Measurements from ENCODE around the gene YBX2. TPM values are rescaled to one million over a fixed set of nuclear protein-coding genes. Genes with fewer than 3 reads are reported as not detected.

YBX2 gene
- total RNA-seq, 4 donors from 2014 or later, result 1.2 to 4.1 (median 2.1) TPM

GRCh38 chr17:7253082-7253481 is 41.4 kb downstream of the YBX2 start:
- Histone ChIP-seq H3K4me1 (peaks cover 20 to 32% of the 10 kb centered on the region in 2 donors), H3K4me3 (replicated peaks in 1 of 3) (peak overlapping the region in 1 of 3 donors; percentile 98), H3K36me3 (peaks cover 14 to 26% of the 10 kb centered on the region in 2 donors), H3K9me3 (no peaks in the 10 kb centered on the region), H3K27ac (peak overlapping the region; percentile 98 to 100 (median 98)), H3K27me3 (no peaks in the 10 kb centered on the region)
- TF ChIP-seq POLR2A (IDR thresholded peaks at IDR 0.05), result no peak
- TF ChIP-seq, protein P1, sequence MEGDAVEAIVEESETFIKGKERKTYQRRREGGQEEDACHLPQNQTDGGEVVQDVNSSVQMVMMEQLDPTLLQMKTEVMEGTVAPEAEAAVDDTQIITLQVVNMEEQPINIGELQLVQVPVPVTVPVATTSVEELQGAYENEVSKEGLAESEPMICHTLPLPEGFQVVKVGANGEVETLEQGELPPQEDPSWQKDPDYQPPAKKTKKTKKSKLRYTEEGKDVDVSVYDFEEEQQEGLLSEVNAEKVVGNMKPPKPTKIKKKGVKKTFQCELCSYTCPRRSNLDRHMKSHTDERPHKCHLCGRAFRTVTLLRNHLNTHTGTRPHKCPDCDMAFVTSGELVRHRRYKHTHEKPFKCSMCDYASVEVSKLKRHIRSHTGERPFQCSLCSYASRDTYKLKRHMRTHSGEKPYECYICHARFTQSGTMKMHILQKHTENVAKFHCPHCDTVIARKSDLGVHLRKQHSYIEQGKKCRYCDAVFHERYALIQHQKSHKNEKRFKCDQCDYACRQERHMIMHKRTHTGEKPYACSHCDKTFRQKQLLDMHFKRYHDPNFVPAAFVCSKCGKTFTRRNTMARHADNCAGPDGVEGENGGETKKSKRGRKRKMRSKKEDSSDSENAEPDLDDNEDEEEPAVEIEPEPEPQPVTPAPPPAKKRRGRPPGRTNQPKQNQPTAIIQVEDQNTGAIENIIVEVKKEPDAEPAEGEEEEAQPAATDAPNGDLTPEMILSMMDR (IDR thresholded peaks at IDR 0.05), result no peak
- WGBS, 2 donors, result 73 to 75% methylated on average over 5 of the region's 5 CpGs
- no peak for DNase-seq
- intact Hi-C loops (cut with DNase I), result no loop called here

DNA sequence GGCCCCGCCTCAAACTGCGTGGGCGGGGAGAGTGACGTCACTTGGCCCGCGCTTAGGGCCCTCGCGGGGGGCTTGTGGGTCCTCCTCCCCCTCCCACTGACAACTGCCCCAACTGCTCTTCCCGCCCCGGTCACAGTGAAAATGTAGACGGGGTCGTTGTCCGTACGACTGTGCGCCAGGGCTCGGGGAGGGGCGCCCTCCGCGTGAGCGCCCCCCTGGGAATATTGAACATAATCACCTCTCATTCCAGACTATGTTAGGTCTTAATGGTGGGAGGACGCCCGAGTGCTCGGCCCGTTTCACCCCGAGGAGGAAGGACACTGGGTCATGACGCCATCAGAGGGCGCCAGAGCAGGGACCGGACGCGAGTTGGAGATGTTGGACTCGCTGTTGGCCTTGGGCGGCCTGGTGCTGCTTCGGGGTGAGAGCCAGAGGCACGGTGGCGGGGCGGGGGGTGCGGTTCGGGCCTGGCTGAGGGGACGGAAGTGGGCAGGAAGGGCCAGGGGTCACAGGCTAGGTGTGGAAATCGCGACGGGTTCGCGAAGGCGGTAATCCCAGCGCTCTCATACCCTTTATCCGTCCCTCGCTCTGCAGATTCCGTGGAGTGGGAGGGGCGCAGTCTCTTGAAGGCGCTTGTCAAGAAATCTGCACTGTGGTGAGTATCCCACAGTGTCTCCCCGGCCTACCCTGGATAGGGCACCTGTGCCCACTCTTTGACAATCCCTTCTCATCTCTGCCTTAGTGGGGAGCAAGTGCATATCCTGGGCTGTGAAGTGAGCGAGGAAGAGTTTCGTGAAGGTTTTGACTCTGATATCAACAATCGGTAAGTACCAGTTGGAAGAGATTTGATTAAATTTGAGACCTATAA is 42.0 kb downstream of the YBX2 start, which contains the start of gene ELP5:
TSS of gene ELP5 (plus strand) at position 40 of the 868 bp plus-strand sequence. CDS start at position 376, 336 bp downstream.
- peak; percentile 94 to 95 for DNase-seq
- Histone ChIP-seq H3K36me3 (peaks cover 13 to 24% of the 10 kb centered on the region in 2 donors), H3K4me3 (replicated peaks in 1 of 3) (peak within 1 kb of the TSS; percentile 71 to 98 (median 86)), H3K9me3 (no peaks in the 10 kb centered on the region), H3K27me3 (no peaks in the 10 kb centered on the region), H3K27ac (peak within 1 kb of the TSS; percentile 98 to 100 (median 98)), H3K4me1 (peaks cover 20 to 32% of the 10 kb centered on the region in 2 donors)
- TF ChIP-seq, protein P1 (IDR thresholded peaks at IDR 0.05), result peak in 5 of 6 experiments; percentile 14 to 34 (median 25)
- TF ChIP-seq POLR2A (IDR thresholded peaks at IDR 0.05), result peak; percentile 39 to 77
- 2 to 3% methylated on average over 17 to 22 of the region's 55 CpGs for WGBS, 2 donors
- intact Hi-C loops (cut with DNase I), result no loop called here

GRCh38 chr17:7251661-7252175 is 42.7 kb downstream of the YBX2 start, which contains the start of gene CTDNEP1:
Gene CTDNEP1 (minus strand): TSS chr17:7251734. CDS start chr17:7251296, 438 bp downstream.
- Histone ChIP-seq H3K27me3 (no peaks in the 10 kb centered on the region), H3K4me3 (replicated peaks in 1 of 3) (peak within 1 kb of the TSS; percentile 71 to 98 (median 86)), H3K27ac (peak within 1 kb of the TSS; percentile 98 to 100 (median 98)), H3K4me1 (peaks cover 20 to 32% of the 10 kb centered on the region in 2 donors), H3K9me3 (no peaks in the 10 kb centered on the region), H3K36me3 (peaks cover 13 to 17% of the 10 kb centered on the region in 2 donors)
- peak; percentile 97 to 98 for DNase-seq
- TF ChIP-seq, protein P1 (IDR thresholded peaks at IDR 0.05), result no peak
- TF ChIP-seq POLR2A (IDR thresholded peaks at IDR 0.05), result peak; percentile 49 to 83
- intact Hi-C loops (cut with DNase I), result no loop called here
- WGBS, 2 donors, result 1 to 2% methylated on average over 29 to 34 of the region's 41 CpGs

DNA sequence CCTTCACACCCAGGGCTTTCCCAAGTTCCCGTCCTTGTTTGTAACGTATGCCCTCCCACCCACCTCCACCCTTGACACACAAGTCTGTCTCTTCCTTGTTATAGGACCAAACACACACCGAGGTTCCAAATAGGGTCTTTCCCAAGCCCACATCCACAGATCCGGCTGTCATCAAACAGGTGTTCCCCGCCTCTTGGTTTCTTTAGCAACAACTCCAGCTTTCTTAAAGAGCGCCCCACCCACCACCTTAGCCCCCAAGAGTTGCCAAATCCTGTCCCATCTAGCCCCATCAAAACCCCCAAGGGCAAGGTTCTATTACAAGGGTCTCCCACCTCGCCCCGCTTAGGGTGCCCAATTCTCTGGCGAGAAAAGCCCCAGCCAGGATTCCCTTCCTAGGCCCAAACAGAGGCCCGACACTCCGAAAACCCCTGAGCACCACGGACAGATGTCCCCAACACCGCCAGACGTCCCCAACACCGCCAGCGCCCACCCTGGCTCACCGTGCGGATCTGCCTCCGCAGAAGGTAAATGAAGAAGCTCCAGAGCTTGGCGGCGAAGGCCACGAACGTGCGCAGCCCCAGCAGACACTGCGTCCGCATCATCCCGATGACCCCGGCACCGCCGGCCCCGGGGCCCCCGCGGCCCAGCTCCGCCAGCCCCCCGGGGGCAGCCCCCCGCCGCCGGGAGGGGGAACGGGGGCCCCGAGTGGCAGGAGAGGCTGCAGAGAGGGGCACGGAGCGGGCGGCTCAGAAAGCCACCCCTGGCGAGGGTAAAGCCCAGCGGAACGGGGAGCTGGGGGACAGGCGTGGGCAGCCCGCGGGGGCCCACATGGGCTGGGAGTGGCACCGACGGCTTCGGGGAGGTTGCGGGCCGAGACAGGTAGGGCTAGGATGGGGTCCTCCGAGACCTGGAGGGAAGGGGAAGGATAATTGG is 43.5 kb downstream of the YBX2 start:
- peaks cover 14 to 16% of the 10 kb centered on the region in 2 donors for H3K36me3 ChIP-seq
- 2 to 4% methylated on average over 15 to 16 of the region's 55 CpGs for WGBS, 2 donors
- no peaks in the 10 kb centered on the region for H3K9me3 ChIP-seq
- H3K4me3 ChIP-seq (replicated peaks in 1 of 3), result peak overlapping the region; percentile 71 to 98 (median 86)
- intact Hi-C loops (cut with DNase I), result no loop called here
- peaks cover 20 to 32% of the 10 kb centered on the region in 2 donors for H3K4me1 ChIP-seq
- no peaks in the 10 kb centered on the region for H3K27me3 ChIP-seq
- TF ChIP-seq POLR2A (IDR thresholded peaks at IDR 0.05), result no peak
- TF ChIP-seq, protein P1 (IDR thresholded peaks at IDR 0.05), result no peak
- DNase-seq, result no peak
- H3K27ac ChIP-seq, result peak overlapping the region; percentile 98 to 100 (median 98)

All from thyroid gland (tissue), 4 donors.